SK-N-SH treated with all-trans-retinoic acid at 6 μM for 48 hours (cell line): ENCODE results near the gene TMPRSS6.

ENCODE experiments used
- ATAC-seq: fragments of 200-7000 bp; cut with Tn5 transposase; 3 replicates; pipeline ENCODE4 v1.9.1; 2020; ENCODE audit warnings: mild to moderate bottlenecking, moderate library complexity
- ARNTL ChIP-seq: fragments of 450-650 bp; formaldehyde crosslinking; IDR thresholded peaks from 2 replicates; pipeline ENCODE4 v1.5.0; 2020; ENCODE audit warnings: low read depth, mild to moderate bottlenecking, moderate library complexity, borderline replicate concordance
- BACH2 ChIP-seq: fragments of 250-450 bp; sonication (Bioruptor Pico); IDR thresholded peaks from 2 replicates; pipeline ENCODE4 v1.9.0; 2021; ENCODE audit warnings: mild to moderate bottlenecking, borderline replicate concordance
- CSDC2 ChIP-seq: fragments of 250-450 bp; sonication (Bioruptor Pico); IDR thresholded peaks from 2 replicates; pipeline ENCODE4 v1.5.0; 2020; ENCODE audit warnings: mild to moderate bottlenecking, moderate library complexity
- ESRRG ChIP-seq: fragments of 250-450 bp; sonication (Bioruptor Pico); IDR thresholded peaks from 2 replicates; pipeline ENCODE4 v1.6.1; 2021; ENCODE audit warnings: mild to moderate bottlenecking
- GLIS3 ChIP-seq: fragments of 250-450 bp; sonication (Bioruptor Pico); IDR thresholded peaks from 2 replicates; pipeline ENCODE4 v1.5.0; 2020; ENCODE audit warnings: mild to moderate bottlenecking, moderate library complexity
- ISL1 ChIP-seq: fragments of 250-450 bp; sonication (Bioruptor Pico); IDR thresholded peaks from 2 replicates; pipeline ENCODE4 v2.1.2; 2022; ENCODE audit warnings: mild to moderate bottlenecking, moderate library complexity
- OSR1 ChIP-seq: fragments of 250-450 bp; sonication (Bioruptor Pico); IDR thresholded peaks from 2 replicates; pipeline ENCODE4 v1.8.0; 2022; ENCODE audit warnings: moderate library complexity, mild to moderate bottlenecking, inconsistent platforms
- RARB ChIP-seq: fragments of 250-450 bp; sonication (Bioruptor Pico); IDR thresholded peaks from 2 replicates; pipeline ENCODE4 v1.8.0; 2021; ENCODE audit warnings: mild to moderate bottlenecking, moderate library complexity
- SNAI2 ChIP-seq: fragments of 250-450 bp; sonication (Bioruptor Pico); IDR thresholded peaks from 2 replicates; pipeline ENCODE4 v1.5.0; 2020; ENCODE audit warnings: mild to moderate bottlenecking, moderate library complexity
- TOX ChIP-seq: fragments of 250-450 bp; sonication (Bioruptor Pico); IDR thresholded peaks from 2 replicates; pipeline ENCODE4 v1.8.0; 2021; ENCODE audit warnings: mild to moderate bottlenecking, moderate library complexity, borderline replicate concordance
- ZC3H10 ChIP-seq: fragments of 250-450 bp; sonication (Bioruptor Pico); IDR thresholded peaks from 2 replicates; pipeline ENCODE4 v1.5.1; 2021; ENCODE audit warnings: mild to moderate bottlenecking, moderate library complexity
- ZFP3 ChIP-seq: fragments of 250-450 bp; sonication (Bioruptor Pico); IDR thresholded peaks from 2 replicates; pipeline ENCODE4 v1.5.0; 2020; ENCODE audit warnings: mild to moderate bottlenecking, moderate library complexity
- ZFP30 ChIP-seq: fragments of 450-650 bp; formaldehyde crosslinking; IDR thresholded peaks from 2 replicates; pipeline ENCODE4 v1.5.0; 2022; ENCODE audit warnings: mild to moderate bottlenecking, moderate library complexity
- ZNF565 ChIP-seq: fragments of 450-650 bp; formaldehyde crosslinking; conservative IDR thresholded peaks from 2 replicates; pipeline ENCODE4 v1.5.0; 2020; ENCODE audit warnings: low read depth, mild to moderate bottlenecking, moderate library complexity
- ZNF70 ChIP-seq: fragments of 450-650 bp; formaldehyde crosslinking; IDR thresholded peaks from 2 replicates; pipeline ENCODE4 v1.5.0; 2020; ENCODE audit warnings: mild to moderate bottlenecking, moderate library complexity
- ZNF8 ChIP-seq: fragments of 450-650 bp; formaldehyde crosslinking; IDR thresholded peaks from 2 replicates; pipeline ENCODE4 v1.5.0; 2020; ENCODE audit warnings: mild to moderate bottlenecking, moderate library complexity
- TF ChIP-seq, protein P1 (sequence below): fragments of 250-450 bp; sonication (Bioruptor Pico); IDR thresholded peaks from 2 replicates; pipeline ENCODE4 v1.5.0; 2020; ENCODE audit warnings: mild to moderate bottlenecking, moderate library complexity
- TF ChIP-seq, protein P2 (sequence below): fragments of 250-450 bp; sonication (Bioruptor Pico); IDR thresholded peaks from 2 replicates; pipeline ENCODE4 v1.8.0; 2020; ENCODE audit warnings: mild to moderate bottlenecking, moderate library complexity, borderline replicate concordance
- TF ChIP-seq, protein P3 (sequence below): fragments of 250-450 bp; sonication (Bioruptor Pico); IDR thresholded peaks from 2 replicates; pipeline ENCODE4 v1.8.0; 2021; ENCODE audit warnings: low read depth, mild to moderate bottlenecking, moderate library complexity, borderline replicate concordance

TMPRSS6 gene

DNA sequence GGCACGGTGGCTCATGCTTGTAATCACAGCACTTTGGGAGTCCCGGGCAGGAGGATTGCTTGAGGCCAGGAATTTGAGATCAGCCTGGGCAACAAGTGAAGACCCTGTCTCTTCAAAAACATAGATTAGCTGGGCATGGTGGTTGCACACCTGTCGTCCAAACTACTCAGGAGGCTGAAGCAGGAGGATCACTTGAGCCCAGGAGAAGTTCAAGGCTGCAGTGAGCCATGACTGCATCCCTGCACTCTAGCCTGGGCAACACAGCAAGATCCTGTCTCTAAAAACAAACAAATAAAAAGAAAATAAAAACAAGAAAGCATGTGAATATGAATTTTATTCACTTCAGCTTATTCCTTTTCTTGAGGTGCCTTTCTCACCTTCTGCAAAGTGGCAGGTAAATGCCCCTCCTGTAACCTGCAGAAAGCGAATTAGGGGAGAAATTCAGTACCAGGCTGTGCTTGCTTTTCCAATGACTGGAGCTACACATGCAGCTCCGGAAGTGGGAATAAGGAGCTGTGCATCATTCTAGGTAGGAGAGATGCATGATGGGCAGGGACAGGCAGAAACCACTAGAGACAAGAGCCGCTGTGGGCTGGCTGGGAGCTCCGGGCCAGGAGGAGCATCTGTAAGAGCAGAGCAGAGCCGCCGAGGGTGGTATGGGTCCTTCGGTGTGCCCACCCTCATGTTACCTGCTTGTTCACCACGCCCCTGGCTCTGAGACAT is 72.7 kb downstream of the TMPRSS6 start:
- no peak for ATAC-seq
- TF ChIP-seq ZC3H10 = no peak

DNA sequence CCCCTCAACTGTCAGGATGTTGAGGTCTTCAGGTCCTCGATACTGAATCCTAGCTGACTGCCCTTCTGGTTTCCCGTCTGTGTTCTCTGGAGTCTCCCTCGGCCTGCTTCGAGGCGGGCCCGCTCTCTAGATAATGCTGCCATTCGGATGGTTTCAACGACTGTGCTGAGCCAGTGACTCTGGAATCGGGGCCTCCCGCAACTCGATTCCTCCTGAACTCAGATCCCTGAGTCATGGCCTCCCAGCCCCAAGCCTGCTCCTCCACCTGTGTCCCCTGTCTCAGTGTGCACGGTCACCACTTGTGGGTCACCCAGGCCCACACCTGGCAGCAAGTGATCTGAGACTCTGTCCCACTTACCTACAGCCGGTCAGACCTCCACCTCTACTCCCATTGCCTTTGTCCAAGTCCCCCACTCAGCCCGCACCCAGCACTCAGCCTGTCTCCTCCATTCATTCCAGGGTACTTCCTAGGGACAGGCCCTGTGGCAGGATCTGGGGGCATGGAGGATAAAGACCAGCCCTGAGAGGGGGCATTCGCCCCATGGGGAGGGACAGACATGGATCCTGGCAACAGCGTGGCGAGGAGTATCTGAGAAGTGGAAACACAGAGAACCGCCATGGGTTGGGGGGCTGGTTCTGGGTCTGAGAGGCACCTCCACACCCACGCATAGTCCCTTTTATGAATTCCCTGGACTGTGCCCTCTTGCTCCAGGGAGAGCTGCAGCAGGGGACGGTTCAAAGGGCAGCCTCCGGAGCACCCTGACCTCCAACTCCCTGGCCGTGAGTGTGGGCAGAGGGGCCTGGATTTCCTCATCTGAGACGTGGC is 75.7 kb downstream of the TMPRSS6 start:
- TF ChIP-seq ARNTL (CRISPR knock-in tag) (no peak), SNAI2 (CRISPR knock-in tag) (no peak), ZNF70 (CRISPR knock-in tag) (no peak), ZNF565 (CRISPR knock-in tag) (no peak), RARB (CRISPR knock-in tag) (no peak), ZFP3 (CRISPR knock-in tag) (no peak), OSR1 (CRISPR knock-in tag) (no peak), ESRRG (CRISPR knock-in tag) (no peak), GLIS3 (CRISPR knock-in tag) (no peak), ZNF8 (CRISPR knock-in tag) (no peak), CSDC2 (CRISPR knock-in tag) (no peak), BACH2 (CRISPR knock-in tag) (no peak), ZFP30 (no peak), ISL1 (CRISPR knock-in tag) (no peak)
- TF ChIP-seq, protein P1, sequence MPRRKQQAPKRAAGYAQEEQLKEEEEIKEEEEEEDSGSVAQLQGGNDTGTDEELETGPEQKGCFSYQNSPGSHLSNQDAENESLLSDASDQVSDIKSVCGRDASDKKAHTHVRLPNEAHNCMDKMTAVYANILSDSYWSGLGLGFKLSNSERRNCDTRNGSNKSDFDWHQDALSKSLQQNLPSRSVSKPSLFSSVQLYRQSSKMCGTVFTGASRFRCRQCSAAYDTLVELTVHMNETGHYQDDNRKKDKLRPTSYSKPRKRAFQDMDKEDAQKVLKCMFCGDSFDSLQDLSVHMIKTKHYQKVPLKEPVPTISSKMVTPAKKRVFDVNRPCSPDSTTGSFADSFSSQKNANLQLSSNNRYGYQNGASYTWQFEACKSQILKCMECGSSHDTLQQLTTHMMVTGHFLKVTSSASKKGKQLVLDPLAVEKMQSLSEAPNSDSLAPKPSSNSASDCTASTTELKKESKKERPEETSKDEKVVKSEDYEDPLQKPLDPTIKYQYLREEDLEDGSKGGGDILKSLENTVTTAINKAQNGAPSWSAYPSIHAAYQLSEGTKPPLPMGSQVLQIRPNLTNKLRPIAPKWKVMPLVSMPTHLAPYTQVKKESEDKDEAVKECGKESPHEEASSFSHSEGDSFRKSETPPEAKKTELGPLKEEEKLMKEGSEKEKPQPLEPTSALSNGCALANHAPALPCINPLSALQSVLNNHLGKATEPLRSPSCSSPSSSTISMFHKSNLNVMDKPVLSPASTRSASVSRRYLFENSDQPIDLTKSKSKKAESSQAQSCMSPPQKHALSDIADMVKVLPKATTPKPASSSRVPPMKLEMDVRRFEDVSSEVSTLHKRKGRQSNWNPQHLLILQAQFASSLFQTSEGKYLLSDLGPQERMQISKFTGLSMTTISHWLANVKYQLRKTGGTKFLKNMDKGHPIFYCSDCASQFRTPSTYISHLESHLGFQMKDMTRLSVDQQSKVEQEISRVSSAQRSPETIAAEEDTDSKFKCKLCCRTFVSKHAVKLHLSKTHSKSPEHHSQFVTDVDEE (CRISPR knock-in tag) = no peak
- TF ChIP-seq, protein P2, sequence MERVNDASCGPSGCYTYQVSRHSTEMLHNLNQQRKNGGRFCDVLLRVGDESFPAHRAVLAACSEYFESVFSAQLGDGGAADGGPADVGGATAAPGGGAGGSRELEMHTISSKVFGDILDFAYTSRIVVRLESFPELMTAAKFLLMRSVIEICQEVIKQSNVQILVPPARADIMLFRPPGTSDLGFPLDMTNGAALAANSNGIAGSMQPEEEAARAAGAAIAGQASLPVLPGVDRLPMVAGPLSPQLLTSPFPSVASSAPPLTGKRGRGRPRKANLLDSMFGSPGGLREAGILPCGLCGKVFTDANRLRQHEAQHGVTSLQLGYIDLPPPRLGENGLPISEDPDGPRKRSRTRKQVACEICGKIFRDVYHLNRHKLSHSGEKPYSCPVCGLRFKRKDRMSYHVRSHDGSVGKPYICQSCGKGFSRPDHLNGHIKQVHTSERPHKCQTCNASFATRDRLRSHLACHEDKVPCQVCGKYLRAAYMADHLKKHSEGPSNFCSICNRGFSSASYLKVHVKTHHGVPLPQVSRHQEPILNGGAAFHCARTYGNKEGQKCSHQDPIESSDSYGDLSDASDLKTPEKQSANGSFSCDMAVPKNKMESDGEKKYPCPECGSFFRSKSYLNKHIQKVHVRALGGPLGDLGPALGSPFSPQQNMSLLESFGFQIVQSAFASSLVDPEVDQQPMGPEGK = no peak

DNA sequence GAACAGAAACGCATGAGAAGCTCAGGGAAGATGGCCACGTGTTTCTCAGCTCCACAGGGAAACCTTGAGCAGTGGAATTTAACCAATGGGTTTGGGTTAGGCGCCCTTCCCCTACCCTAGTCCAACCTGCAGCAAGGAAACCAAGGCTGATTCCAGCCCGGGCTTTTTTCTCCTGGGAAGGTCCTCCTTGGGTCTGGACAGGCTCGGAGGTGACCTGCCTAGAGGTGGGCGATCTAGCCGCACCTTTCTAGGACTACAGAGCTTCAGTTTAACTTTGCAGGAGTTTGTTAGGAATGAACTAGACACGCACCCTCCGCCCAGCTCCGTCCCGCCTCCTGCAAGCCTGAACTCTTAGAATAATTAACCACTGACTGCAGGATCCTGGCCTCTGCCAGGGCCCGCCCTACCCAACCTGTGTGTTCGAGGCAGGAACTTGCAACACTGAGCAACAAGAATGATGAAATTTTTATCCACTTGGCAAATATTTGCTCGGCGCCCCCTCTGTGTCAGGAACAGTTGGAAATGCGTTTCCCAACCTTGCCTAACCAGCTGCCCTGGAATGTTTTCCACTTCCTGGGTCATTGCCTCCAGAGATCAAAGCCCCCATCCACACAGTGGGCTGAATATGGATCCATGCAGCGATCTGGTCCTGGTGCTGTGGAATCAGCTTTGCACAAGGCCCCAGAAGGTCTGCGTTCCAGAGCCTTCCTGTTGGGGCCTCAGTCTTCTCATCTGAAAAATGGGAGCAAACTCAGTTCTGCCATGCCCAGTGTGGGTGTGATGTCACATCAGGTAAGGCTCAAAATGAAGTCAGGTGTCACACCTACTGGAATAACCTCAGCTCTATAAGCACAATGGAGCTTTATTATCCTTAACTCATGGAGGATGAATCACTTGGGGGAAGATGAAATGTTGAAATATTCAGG is 76.7 kb downstream of the TMPRSS6 start:
- TF ChIP-seq ZC3H10 (no peak), GLIS3 (CRISPR knock-in tag) (no peak), ZNF70 (CRISPR knock-in tag) (no peak), CSDC2 (CRISPR knock-in tag) (no peak), RARB (CRISPR knock-in tag) (no peak)
- ATAC-seq = no peak

More for the DNA sequence above, 75.7 kb downstream of the TMPRSS6 start:
- no peak for ATAC-seq

DNA sequence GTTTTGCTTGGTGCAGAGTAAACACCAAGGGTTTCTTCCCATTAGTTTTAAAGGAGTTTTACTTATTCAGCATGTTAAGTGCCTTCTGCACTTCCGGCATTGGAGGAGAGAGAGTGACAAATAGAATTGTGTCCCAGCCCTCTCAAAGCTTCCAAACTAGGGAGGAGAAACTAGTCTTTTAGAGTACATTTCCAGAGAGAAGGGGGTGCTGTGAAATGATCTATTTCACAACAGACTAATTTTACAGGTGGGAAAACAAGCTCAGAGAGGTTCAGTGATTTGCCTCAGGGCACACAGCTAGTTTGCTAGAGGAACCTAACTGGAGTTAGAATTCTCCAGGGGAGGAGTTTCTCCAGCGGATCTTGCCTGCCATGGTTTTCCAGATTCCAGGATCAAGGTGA is 77.4 kb downstream of the TMPRSS6 start:
- ATAC-seq = no peak
- no peak for TF ChIP-seq ZC3H10
- TF ChIP-seq ISL1 (CRISPR knock-in tag) = no peak
- TF ChIP-seq, protein P2 = no peak
- TF ChIP-seq ZFP30 = no peak
- TF ChIP-seq, protein P1 (CRISPR knock-in tag) = no peak
- no peak for TF ChIP-seq ZFP3 (CRISPR knock-in tag)
- TF ChIP-seq, protein P3, sequence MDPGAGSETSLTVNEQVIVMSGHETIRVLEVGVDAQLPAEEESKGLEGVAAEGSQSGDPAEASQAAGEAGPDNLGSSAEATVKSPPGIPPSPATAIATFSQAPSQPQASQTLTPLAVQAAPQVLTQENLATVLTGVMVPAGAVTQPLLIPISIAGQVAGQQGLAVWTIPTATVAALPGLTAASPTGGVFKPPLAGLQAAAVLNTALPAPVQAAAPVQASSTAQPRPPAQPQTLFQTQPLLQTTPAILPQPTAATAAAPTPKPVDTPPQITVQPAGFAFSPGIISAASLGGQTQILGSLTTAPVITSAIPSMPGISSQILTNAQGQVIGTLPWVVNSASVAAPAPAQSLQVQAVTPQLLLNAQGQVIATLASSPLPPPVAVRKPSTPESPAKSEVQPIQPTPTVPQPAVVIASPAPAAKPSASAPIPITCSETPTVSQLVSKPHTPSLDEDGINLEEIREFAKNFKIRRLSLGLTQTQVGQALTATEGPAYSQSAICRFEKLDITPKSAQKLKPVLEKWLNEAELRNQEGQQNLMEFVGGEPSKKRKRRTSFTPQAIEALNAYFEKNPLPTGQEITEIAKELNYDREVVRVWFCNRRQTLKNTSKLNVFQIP (CRISPR knock-in tag) = no peak
- TF ChIP-seq OSR1 (CRISPR knock-in tag) = no peak
- no peak for TF ChIP-seq TOX (CRISPR knock-in tag)
- no peak for TF ChIP-seq CSDC2 (CRISPR knock-in tag)
- no peak for TF ChIP-seq ESRRG (CRISPR knock-in tag)
